GM12864 (cell line): ENCODE measurements around the gene MS4A2.

Experiments used
- DNase-seq: peaks from one replicate; pipeline ENCODE4 v3.0.0-alpha.2; 2011; ENCODE audit warnings: low read depth
- H3K4me3 ChIP-seq: 2 replicates; pipeline ENCODE4 v1.5.1; 2011; ENCODE audit warnings: mild to moderate bottlenecking, low read depth, low read length, control low read depth
- TF ChIP-seq, protein P1 (sequence below): IDR thresholded peaks from 2 replicates; pipeline ENCODE4 v1.5.1; 2011; ENCODE audit warnings: low read depth, mild to moderate bottlenecking, moderate library complexity, low read length, control low read depth, inconsistent platforms; ENCODE audit errors: missing control alignments

The MS4A2 gene

DNA sequence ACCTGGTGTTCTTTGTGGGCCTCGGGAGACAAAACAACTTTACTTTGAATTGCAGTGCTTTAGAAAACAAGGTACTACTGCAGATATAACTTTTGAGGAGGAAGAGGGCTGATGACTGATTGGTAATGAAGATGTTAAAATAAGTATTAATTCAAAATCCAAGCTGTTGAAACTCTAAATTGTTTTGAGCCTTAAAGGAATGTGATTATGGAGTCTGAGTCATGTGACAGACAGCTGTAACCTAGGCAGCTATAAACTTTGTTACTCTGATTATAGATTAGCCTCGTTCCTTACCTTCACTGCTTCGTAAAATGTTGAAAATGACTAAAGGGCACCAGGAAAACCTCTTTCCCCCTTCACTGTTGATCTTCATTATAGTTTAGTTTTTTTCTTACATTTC is 43.4 kb downstream of the MS4A2 start:
- no peak overlapping the region for H3K4me3 ChIP-seq
- DNase-seq: no peak
- TF ChIP-seq, protein P1, sequence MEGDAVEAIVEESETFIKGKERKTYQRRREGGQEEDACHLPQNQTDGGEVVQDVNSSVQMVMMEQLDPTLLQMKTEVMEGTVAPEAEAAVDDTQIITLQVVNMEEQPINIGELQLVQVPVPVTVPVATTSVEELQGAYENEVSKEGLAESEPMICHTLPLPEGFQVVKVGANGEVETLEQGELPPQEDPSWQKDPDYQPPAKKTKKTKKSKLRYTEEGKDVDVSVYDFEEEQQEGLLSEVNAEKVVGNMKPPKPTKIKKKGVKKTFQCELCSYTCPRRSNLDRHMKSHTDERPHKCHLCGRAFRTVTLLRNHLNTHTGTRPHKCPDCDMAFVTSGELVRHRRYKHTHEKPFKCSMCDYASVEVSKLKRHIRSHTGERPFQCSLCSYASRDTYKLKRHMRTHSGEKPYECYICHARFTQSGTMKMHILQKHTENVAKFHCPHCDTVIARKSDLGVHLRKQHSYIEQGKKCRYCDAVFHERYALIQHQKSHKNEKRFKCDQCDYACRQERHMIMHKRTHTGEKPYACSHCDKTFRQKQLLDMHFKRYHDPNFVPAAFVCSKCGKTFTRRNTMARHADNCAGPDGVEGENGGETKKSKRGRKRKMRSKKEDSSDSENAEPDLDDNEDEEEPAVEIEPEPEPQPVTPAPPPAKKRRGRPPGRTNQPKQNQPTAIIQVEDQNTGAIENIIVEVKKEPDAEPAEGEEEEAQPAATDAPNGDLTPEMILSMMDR: no peak

DNA sequence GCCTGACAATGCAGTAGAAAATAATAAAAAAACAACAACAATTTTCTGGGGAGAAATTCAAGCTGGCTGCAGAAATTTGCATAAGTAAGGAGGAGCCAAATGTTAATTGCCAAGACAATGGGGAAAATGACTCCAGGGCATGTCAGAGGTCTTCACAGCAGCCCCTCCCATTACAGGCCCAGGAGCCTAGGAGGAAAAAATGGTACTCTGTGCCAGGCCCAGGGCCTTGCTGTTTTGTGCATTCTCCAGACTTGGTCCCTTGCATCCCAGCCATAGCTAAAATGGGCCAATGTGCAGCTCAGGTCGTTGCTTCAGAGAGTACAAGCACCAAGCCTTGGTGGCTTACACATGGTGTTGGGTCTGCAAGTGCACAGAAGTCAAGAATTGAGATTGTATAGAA is 45.5 kb downstream of the MS4A2 start:
- no peak overlapping the region for H3K4me3 ChIP-seq
- no peak for DNase-seq
- TF ChIP-seq, protein P1: no peak

DNA sequence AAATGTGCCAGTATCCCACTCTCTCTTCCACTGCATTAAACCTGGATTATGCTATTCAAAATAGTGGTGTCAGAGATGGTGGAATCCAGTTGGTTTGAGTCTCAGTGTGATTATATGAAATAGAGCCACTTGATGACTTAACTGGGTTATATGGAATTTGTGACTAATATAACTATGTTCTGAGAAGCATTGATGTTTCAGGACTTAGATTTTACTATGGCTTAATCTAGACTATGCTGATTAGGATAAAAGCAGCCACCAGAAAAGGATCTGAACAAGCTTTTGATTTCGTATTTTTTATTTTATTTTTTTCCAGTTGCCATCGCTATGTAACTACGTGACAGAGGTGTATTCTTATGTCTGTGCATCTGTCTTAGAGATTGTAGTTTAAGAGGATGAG is 55.3 kb downstream of the MS4A2 start:
- no peak for DNase-seq
- H3K4me3 ChIP-seq: no peak overlapping the region
- TF ChIP-seq, protein P1: no peak

DNA sequence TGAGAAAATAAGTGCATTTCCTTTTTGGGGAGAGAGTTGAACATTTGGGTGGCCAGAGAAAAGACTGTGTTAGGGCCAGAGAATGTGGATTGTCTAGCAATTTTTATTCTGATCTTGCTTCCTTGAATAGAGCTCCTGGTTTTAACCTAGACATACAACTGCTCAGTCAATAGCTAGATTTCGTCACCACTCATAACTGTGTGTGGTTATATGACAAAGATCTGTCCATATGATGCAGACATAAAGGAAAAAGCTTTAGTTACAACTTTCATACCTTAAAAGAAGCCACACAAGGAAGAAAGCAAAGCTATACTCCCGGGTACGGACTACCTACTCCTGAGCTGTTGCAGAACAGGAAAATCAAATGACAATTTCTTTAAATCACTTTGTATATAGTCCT is 57.2 kb downstream of the MS4A2 start:
- DNase-seq: no peak
- H3K4me3 ChIP-seq: no peak overlapping the region
- TF ChIP-seq, protein P1: no peak
